Panc1 (cell line): ENCODE results near the gene PVRIG. TPM values are rescaled to one million over a fixed set of nuclear protein-coding genes. Genes with fewer than 3 reads are reported as not detected.

Source experiments
- ATAC-seq: fragments of 200-7000 bp; cut with Tn5 transposase; 2 replicates; pipeline ENCODE4 v1.9.1; 2020; ENCODE audit warnings: mild to moderate bottlenecking, moderate library complexity
- BruUV-seq: library from RNA; stranded (reverse); fragments of 400-500 nt; replicated peaks from 2 replicates; lab custom pipeline; 2021; lab: Mats Ljungman, UMichigan
- CTCF ChIA-PET: fragments of 300-600 bp; sonication (Branson Sonifier 250); formaldehyde crosslinking; loops from one replicate; lab custom pipeline; 2022; ENCODE audit warnings: antibody characterized with exemption; lab: Charles Lee
- POLR2A ChIA-PET: fragments of 300-600 bp; sonication (Branson Sonifier 250); formaldehyde crosslinking; loops from one replicate; lab custom pipeline; 2022; ENCODE audit warnings: antibody characterized with exemption; lab: Charles Lee
- DNase-seq: peaks from one replicate; pipeline ENCODE4 v3.0.0-alpha.2; 2010; ENCODE audit warnings: low read depth, low spot score
- H3K27ac ChIP-seq: 2 replicates; pipeline ENCODE4 v1.5.1; 2011; ENCODE audit warnings: mild to moderate bottlenecking, low read length, inconsistent platforms
- H3K27me3 ChIP-seq: fragments of 200-500 bp; sonication (Bioruptor generic); 2 replicates; pipeline ENCODE4 v1.6.0; 2014; ENCODE audit warnings: low read length, inconsistent platforms; ENCODE audit not compliant: control insufficient read depth, insufficient read depth
- H3K36me3 ChIP-seq: fragments of 200-500 bp; sonication (Bioruptor generic); 2 replicates; pipeline ENCODE4 v1.5.1; 2014; ENCODE audit warnings: inconsistent platforms, mild to moderate bottlenecking, low read length, moderate library complexity; ENCODE audit not compliant: control insufficient read depth, insufficient read depth
- H3K4me1 ChIP-seq: 2 replicates; pipeline ENCODE4 v1.5.1; 2011; ENCODE audit warnings: inconsistent platforms, mild to moderate bottlenecking, low read length, moderate library complexity; ENCODE audit not compliant: control insufficient read depth, insufficient read depth
- H3K4me3 ChIP-seq, 2 experiments: 2 replicates each; pipeline ENCODE4 v1.5.1; 2011 to 2012; ENCODE audit warnings: low read depth in 2 of 2, low read length in 2 of 2, mild to moderate bottlenecking in 2 of 2, inconsistent platforms in 1 of 2, moderate library complexity in 1 of 2
- H3K9me3 ChIP-seq: fragments of 200-500 bp; sonication (Bioruptor generic); 2 replicates; pipeline ENCODE4 v1.5.1; 2014; ENCODE audit warnings: low read depth, mild to moderate bottlenecking, inconsistent platforms, low read length, moderate library complexity; ENCODE audit not compliant: control insufficient read depth, insufficient read depth
- POLR2AphosphoS5 ChIP-seq: IDR thresholded peaks from 2 replicates; pipeline ENCODE4 v1.6.1; 2012; ENCODE audit warnings: mild to moderate bottlenecking, low read depth, low read length, moderate library complexity
- SIN3A ChIP-seq: IDR thresholded peaks from 2 replicates; pipeline ENCODE4 v1.6.1; 2012; ENCODE audit warnings: low read depth, mild to moderate bottlenecking, low read length, moderate library complexity, borderline replicate concordance; ENCODE audit not compliant: insufficient read depth
- TCF7L2 ChIP-seq: IDR thresholded peaks from 2 replicates; pipeline ENCODE4 v1.6.1; 2011; ENCODE audit warnings: mild to moderate bottlenecking, low read depth, low read length, inconsistent platforms
- in situ Hi-C: cut with HindIII; loops from 2 replicates; pipeline ENCODE4 v1.10.0; 2016; ENCODE audit warnings: low sequenced_read_pairs, low pct_unique_long_range_greater_than_20kb
- intact Hi-C: fragments of 100-400 bp; cut with micrococcal nuclease; formaldehyde crosslinking; loops from one replicate; pipeline ENCODE4 v1.10.0; 2022; ENCODE audit not compliant: unreplicated experiment
- total RNA-seq: library from RNA; stranded (reverse); gene quantifications from one replicate; pipeline ENCODE4 v1.2.1, GENCODE V29; 2021; ENCODE audit not compliant: unreplicated experiment
- TF ChIP-seq, protein P1 (sequence below), 2 experiments: IDR thresholded peaks; 2 replicates each; pipeline ENCODE4 v1.6.1; 2011 to 2012; ENCODE audit warnings: low read depth in 2 of 2, control low read depth in 1 of 2, low read length in 1 of 2, mild to moderate bottlenecking in 1 of 2, moderate library complexity in 1 of 2; ENCODE audit not compliant: insufficient read depth in 1 of 2
- TF ChIP-seq, protein P2 (sequence below): fragments of 450-650 bp; IDR thresholded peaks from 2 replicates; pipeline ENCODE4 v1.5.1; 2017; ENCODE audit warnings: mild to moderate bottlenecking

PVRIG gene
- total RNA-seq, 1 experiment from 2014 or later = not detected

DNA sequence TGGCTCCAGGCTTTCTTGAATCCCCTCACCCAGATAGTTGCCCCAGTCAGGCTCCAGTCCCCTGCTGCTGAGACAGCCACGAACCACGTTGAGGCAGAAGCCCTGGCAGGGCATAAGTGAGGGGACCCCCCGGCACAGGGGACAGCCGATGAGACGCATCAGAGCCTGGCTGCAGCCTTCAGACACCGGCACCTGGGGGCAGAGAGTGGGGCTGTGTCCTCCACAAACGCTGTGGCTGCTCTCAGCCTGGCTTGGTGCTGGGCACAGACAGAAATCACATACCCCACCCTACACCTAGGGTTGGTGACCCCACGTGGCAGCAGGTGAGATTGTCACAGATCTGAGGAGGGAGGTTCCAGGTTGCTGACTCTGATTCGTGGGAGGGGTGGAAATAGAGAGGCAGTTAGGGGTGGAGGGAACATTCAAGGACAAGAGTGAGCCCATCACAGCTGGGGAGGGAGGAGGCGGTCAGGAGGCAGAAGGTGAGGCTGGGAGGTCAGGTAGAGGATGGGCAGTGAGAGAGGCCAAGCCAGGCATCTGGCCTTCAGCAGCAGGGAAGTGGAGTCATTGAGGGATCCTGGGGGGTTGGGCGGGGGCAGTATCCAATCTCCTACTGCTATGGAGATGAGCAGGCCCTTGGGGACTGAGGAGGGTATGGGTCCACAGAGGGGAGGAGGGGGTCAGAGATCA lies 45.8 kb upstream of the PVRIG start:
- intact Hi-C loops (no loop called here), in situ Hi-C loops (no loop called here)
- ATAC-seq (no peak), DNase-seq (no peak)
- Histone ChIP-seq H3K36me3 (peaks cover 2% of the 10 kb centered on the region; the same call in 1 of the 2 replicates), H3K9me3 (no peaks in the 10 kb centered on the region), H3K27me3 (no peaks in the 10 kb centered on the region), H3K4me3 (no peak overlapping the region), H3K4me1 (peaks cover 3% of the 10 kb centered on the region; the same call in 1 of the 2 replicates), H3K27ac (no peak overlapping the region)
- TF ChIP-seq SIN3A (no peak), POLR2AphosphoS5 (no peak), TCF7L2 (no peak)
- TF ChIP-seq, protein P1, sequence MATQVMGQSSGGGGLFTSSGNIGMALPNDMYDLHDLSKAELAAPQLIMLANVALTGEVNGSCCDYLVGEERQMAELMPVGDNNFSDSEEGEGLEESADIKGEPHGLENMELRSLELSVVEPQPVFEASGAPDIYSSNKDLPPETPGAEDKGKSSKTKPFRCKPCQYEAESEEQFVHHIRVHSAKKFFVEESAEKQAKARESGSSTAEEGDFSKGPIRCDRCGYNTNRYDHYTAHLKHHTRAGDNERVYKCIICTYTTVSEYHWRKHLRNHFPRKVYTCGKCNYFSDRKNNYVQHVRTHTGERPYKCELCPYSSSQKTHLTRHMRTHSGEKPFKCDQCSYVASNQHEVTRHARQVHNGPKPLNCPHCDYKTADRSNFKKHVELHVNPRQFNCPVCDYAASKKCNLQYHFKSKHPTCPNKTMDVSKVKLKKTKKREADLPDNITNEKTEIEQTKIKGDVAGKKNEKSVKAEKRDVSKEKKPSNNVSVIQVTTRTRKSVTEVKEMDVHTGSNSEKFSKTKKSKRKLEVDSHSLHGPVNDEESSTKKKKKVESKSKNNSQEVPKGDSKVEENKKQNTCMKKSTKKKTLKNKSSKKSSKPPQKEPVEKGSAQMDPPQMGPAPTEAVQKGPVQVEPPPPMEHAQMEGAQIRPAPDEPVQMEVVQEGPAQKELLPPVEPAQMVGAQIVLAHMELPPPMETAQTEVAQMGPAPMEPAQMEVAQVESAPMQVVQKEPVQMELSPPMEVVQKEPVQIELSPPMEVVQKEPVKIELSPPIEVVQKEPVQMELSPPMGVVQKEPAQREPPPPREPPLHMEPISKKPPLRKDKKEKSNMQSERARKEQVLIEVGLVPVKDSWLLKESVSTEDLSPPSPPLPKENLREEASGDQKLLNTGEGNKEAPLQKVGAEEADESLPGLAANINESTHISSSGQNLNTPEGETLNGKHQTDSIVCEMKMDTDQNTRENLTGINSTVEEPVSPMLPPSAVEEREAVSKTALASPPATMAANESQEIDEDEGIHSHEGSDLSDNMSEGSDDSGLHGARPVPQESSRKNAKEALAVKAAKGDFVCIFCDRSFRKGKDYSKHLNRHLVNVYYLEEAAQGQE (IDR thresholded peaks at IDR 0.05; ENCODE audit: insufficient read depth in 1 of 2, low read depth in 2 of 2, low read length in 1 of 2) = no peak
- TF ChIP-seq, protein P2, sequence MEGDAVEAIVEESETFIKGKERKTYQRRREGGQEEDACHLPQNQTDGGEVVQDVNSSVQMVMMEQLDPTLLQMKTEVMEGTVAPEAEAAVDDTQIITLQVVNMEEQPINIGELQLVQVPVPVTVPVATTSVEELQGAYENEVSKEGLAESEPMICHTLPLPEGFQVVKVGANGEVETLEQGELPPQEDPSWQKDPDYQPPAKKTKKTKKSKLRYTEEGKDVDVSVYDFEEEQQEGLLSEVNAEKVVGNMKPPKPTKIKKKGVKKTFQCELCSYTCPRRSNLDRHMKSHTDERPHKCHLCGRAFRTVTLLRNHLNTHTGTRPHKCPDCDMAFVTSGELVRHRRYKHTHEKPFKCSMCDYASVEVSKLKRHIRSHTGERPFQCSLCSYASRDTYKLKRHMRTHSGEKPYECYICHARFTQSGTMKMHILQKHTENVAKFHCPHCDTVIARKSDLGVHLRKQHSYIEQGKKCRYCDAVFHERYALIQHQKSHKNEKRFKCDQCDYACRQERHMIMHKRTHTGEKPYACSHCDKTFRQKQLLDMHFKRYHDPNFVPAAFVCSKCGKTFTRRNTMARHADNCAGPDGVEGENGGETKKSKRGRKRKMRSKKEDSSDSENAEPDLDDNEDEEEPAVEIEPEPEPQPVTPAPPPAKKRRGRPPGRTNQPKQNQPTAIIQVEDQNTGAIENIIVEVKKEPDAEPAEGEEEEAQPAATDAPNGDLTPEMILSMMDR = no peak
- CTCF ChIA-PET = no interaction called here
- POLR2A ChIA-PET = no interaction called here
- BruUV-seq = no TSS peak

DNA sequence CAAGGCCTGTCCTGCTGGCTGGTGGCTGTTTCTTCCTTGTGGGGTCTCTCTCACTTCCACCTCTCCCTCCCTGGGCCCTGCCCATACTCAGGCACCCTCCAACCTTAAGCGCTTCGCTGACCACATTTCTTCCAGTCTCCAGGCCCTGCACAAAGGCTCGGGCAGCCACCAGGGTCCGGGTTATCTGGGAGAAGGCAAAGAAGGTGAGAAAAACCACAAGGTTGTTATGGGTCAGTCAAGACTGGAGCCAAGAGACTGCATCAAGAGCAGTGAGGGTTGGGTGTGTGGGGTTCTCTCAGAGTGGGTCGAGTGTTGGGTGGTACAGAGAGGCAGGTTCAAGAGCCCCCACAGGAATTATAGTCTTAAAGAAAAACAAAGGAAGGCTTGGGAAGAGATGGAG lies 45.2 kb upstream of the PVRIG start:
- TF ChIP-seq, protein P2 = no peak
- TF ChIP-seq POLR2AphosphoS5 (no peak), TCF7L2 (no peak), SIN3A (no peak)
- TF ChIP-seq, protein P1 (IDR thresholded peaks at IDR 0.05; ENCODE audit: insufficient read depth in 1 of 2, low read depth in 2 of 2, low read length in 1 of 2) = no peak
- in situ Hi-C loops (no loop called here), intact Hi-C loops (no loop called here)
- no peak overlapping the region for H3K4me3 ChIP-seq
- ChIA-PET CTCF (no interaction called here), POLR2A (no interaction called here)
- 0 out of 2 replicates have a peak, but pooled peaks cover 3% of the 10 kb centered on the region for H3K4me1 ChIP-seq
- no peak for DNase-seq
- H3K27ac ChIP-seq = no peak overlapping the region
- no peaks in the 10 kb centered on the region for H3K9me3 ChIP-seq
- H3K36me3 ChIP-seq = peaks cover 2% of the 10 kb centered on the region; the same call in 1 of the 2 replicates
- no peak for ATAC-seq
- no TSS peak for BruUV-seq
- no peaks in the 10 kb centered on the region for H3K27me3 ChIP-seq
